Skeletal muscle tissue (tissue), 4 donors: ENCODE results near the gene THSD4. TPM values are rescaled to one million over a fixed set of nuclear protein-coding genes. Genes with fewer than 3 reads are reported as not detected.

Experiments
- H3K27ac ChIP-seq: one replicate; pipeline ENCODE4 v1.7.0; 2013; ENCODE audit warnings: mild to moderate bottlenecking, low read depth, low read length, inconsistent platforms
- H3K27me3 ChIP-seq, 3 donors: one replicate each; pipeline ENCODE4 v1.7.0; 2013; ENCODE audit warnings: low read length in 3 of 3; ENCODE audit not compliant: control insufficient read depth in 3 of 3, insufficient read depth in 3 of 3
- H3K36me3 ChIP-seq, 3 donors: one replicate each; pipeline ENCODE4 v1.7.0; 2013; ENCODE audit warnings: low read length in 3 of 3; ENCODE audit not compliant: control insufficient read depth in 3 of 3, insufficient read depth in 3 of 3
- H3K4me1 ChIP-seq, 3 donors: one replicate each; pipeline ENCODE4 v1.7.0; 2013; ENCODE audit warnings: low read length in 3 of 3, mild to moderate bottlenecking in 3 of 3; ENCODE audit not compliant: control insufficient read depth in 3 of 3, insufficient read depth in 3 of 3
- H3K4me3 ChIP-seq, 3 donors: one replicate each; pipeline ENCODE4 v1.7.0; 2013; ENCODE audit warnings: low read length in 3 of 3
- H3K9ac ChIP-seq, 3 donors: one replicate each; pipeline ENCODE4 v1.7.0; 2013; ENCODE audit warnings: low read length in 3 of 3, mild to moderate bottlenecking in 3 of 3, moderate library complexity in 2 of 3, low read depth in 1 of 3
- H3K9me3 ChIP-seq, 3 donors: one replicate each; pipeline ENCODE4 v1.7.0; 2013; ENCODE audit warnings: low read length in 3 of 3; ENCODE audit not compliant: control insufficient read depth in 3 of 3
- total RNA-seq: library from RNA; depleted of rRNA; stranded (reverse); fragments of >200 nt; gene quantifications from one replicate; pipeline ENCODE4 v1.2.3, GENCODE V29; 2014
- donor health status: Osteomylitis.

The THSD4 gene
- total RNA-seq, 1 donor from 2014 or later: 15.7 TPM

DNA sequence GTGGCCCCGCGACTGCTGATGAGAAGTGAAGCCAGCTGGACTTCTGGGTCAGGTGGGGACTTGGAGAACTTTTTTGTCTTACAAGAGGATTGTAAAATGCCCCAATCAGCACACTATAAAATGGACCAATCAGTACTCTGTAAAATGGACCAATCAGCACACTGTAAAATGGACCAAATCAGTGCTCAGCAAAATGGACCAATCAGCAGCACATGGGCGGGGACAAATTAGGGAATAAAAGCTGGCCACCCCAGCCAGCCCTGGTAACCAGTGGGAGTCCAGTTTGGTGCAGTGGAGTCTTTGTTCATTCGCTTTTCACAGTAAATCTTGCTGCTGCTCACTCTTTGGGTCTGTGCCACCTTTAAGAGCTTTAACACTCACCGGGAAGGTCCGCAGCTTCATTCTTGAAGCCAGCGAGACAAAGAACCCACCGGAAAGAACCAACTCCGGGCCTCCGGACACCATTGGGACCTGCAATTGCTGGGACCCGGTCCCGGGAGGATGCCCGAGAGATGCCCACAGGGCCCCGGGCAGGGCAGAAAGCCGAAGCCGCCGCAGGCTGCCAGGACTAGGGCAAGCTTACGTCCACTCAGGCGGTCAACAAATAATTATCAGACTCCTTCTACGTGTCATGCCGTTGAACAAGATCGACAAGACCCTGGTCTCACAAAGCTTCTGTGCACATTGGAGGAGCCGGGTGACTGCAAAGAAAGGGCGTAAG, 686.8 kb downstream of the THSD4 start:
- Histone ChIP-seq H3K27ac (no peak overlapping the region), H3K9ac (no peak overlapping the region), H3K27me3 (peaks cover 0 to 3% (median 0%) of the 10 kb centered on the region in 3 donors), H3K9me3 (no peaks in the 10 kb centered on the region), H3K36me3 (no peaks in the 10 kb centered on the region), H3K4me1 (peaks cover 0 to 3% (median 0%) of the 10 kb centered on the region in 3 donors), H3K4me3 (no peak overlapping the region)

- Histone ChIP-seq H3K4me1 (peaks cover 0 to 3% (median 0%) of the 10 kb centered on the region in 3 donors), H3K27ac (no peak overlapping the region), H3K9ac (no peak overlapping the region), H3K4me3 (no peak overlapping the region), H3K27me3 (peaks cover 0 to 5% (median 3%) of the 10 kb centered on the region in 3 donors), H3K36me3 (no peaks in the 10 kb centered on the region), H3K9me3 (no peaks in the 10 kb centered on the region)
Measured at GRCh38 chr15:71802770-71803169, 687.5 kb downstream of the THSD4 start.

DNA sequence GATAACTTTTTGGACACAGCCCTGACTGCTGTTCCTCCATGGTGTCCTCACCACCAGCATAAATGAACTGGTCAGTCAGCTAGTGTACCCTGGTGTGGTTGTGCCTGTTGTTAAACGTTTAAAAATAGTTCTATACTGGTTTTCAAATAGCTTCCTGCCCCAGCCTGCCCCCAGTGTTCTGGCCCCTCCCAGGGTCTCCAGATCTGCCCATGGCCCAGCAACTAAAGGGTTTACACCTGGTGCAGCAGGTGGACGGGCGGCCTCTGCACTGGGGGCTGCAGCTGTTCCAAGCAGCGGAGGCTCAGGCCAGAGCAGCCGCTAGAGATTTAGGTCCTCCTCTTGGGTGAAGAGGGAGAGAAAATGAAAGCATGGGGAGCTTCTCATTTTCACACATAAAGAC, 689.0 kb downstream of the THSD4 start:
- no peak overlapping the region for H3K9ac ChIP-seq
- H3K27ac ChIP-seq: no peak overlapping the region
- peaks cover 0 to 3% (median 0%) of the 10 kb centered on the region in 3 donors for H3K4me1 ChIP-seq
- H3K27me3 ChIP-seq: peaks cover 0 to 6% (median 3%) of the 10 kb centered on the region in 3 donors
- no peak overlapping the region for H3K4me3 ChIP-seq
- no peaks in the 10 kb centered on the region for H3K36me3 ChIP-seq
- no peaks in the 10 kb centered on the region for H3K9me3 ChIP-seq

- no peak overlapping the region for H3K27ac ChIP-seq
- H3K9me3 ChIP-seq: no peaks in the 10 kb centered on the region
- no peak overlapping the region for H3K4me3 ChIP-seq
- H3K36me3 ChIP-seq: no peaks in the 10 kb centered on the region
- H3K4me1 ChIP-seq: peaks cover 0 to 3% (median 0%) of the 10 kb centered on the region in 3 donors
- peaks cover 0 to 6% (median 3%) of the 10 kb centered on the region in 3 donors for H3K27me3 ChIP-seq
- no peak overlapping the region for H3K9ac ChIP-seq
Measured at GRCh38 chr15:71804695-71805470, 689.6 kb downstream of the THSD4 start.

- Histone ChIP-seq H3K4me3 (no peak overlapping the region), H3K27me3 (peaks cover 0 to 8% (median 6%) of the 10 kb centered on the region in 3 donors), H3K27ac (no peak overlapping the region), H3K9me3 (no peaks in the 10 kb centered on the region), H3K4me1 (peaks cover 0 to 3% (median 0%) of the 10 kb centered on the region in 3 donors), H3K9ac (peak overlapping the region in 1 of 3 donors; percentile 8), H3K36me3 (no peaks in the 10 kb centered on the region)
Measured at GRCh38 chr15:71806452-71806931, 691.2 kb downstream of the THSD4 start.

DNA sequence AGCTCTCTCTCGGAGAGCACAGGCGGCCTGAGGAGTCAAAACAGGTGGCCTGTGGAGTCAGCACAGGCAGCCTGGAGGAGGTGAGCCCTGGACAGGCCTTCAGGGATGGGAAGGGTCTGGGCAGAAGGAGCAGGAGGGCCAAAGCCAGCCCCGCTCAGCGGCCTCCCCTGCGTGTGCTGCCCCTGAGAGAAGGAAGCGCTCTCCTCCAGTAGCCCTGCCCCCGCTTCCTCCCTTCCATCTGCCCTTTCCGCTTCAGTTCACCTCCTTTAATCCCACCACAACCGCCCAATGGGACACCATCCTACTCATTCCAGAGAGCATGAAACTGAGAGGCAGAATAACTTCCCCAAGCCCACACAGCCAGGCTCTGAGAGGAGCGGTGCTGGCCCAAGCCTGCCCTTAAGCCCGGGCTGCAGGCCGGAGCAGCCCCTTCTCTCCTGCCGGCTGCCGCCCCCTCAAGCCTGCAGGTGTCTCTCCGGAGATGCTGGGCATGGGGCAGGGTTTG, 691.9 kb downstream of the THSD4 start:
- no peaks in the 10 kb centered on the region for H3K36me3 ChIP-seq
- peaks cover 0 to 3% (median 0%) of the 10 kb centered on the region in 3 donors for H3K4me1 ChIP-seq
- H3K9me3 ChIP-seq: no peaks in the 10 kb centered on the region
- H3K27me3 ChIP-seq: peaks cover 0 to 9% (median 8%) of the 10 kb centered on the region in 3 donors
- no peak overlapping the region for H3K9ac ChIP-seq
- no peak overlapping the region for H3K4me3 ChIP-seq
- H3K27ac ChIP-seq: no peak overlapping the region

GRCh38 chr15:71807691-71808091, 692.4 kb downstream of the THSD4 start:
- no peak overlapping the region for H3K9ac ChIP-seq
- peaks cover 0 to 8% (median 6%) of the 10 kb centered on the region in 3 donors for H3K27me3 ChIP-seq
- peaks cover 0 to 5% (median under 1%) of the 10 kb centered on the region in 3 donors for H3K4me1 ChIP-seq
- H3K27ac ChIP-seq: no peak overlapping the region
- H3K9me3 ChIP-seq: no peaks in the 10 kb centered on the region
- H3K36me3 ChIP-seq: no peaks in the 10 kb centered on the region
- no peak overlapping the region for H3K4me3 ChIP-seq

DNA sequence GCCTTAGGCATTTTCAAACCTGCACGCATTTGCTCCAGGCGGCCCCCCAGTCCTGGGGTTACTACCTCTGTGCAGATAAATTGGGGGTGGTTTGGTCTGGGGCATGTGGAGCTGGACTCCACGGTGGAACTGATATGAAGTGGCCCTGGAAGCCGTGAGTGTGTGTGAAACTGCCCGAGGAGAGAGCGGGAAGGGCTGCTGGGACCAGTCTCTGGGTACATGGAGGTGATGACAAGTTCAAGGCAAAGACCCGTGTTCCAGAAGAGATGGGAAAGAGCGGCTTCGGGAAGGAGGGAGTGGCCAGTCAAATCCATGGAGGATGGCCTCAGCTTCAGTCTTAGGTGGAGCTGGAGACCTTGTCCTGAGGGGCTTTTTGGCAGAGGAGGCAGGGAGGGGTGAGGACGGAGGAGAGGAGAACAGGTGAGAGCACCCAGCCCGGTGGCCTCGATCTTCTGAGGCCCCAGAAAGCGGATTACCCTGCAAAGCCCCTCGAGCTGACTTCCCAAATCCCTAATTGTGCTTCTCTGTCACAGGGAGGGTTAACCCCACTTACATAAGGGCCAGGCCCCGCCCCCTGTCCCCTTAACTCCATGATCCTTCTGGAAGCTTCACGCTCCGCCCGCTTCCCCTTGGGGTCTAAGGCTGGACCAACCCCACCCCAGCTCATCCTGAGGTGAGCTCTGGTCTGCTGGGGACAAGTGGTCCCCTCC, 693.2 kb downstream of the THSD4 start:
- H3K27me3 ChIP-seq: peaks cover 0 to 8% (median 5%) of the 10 kb centered on the region in 3 donors
- H3K9ac ChIP-seq: no peak overlapping the region
- H3K36me3 ChIP-seq: no peaks in the 10 kb centered on the region
- no peak overlapping the region for H3K4me3 ChIP-seq
- no peaks in the 10 kb centered on the region for H3K9me3 ChIP-seq
- no peak overlapping the region for H3K27ac ChIP-seq
- peaks cover 0 to 12% (median 8%) of the 10 kb centered on the region in 3 donors for H3K4me1 ChIP-seq

DNA sequence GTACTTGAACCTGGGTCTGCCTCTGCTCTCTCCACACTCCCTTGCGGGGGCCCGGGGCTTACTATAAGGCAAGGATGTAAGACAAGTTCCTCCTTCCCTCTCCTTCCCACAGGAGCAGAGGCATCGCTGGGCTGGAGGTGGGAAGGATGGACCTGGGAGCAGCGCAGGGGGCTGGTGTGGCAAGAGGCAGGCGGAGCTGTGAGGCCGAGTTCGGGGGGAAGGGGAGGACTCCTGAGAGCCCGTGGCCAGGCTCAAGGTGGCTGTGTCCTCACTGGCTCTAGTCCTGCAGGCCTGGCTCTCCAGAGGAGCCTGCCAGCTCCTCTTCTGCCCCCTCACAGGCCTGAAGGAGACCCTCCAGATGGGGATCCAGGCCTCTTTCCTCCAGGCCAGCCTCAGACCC, 694.1 kb downstream of the THSD4 start:
- Histone ChIP-seq H3K36me3 (no peaks in the 10 kb centered on the region), H3K9me3 (no peaks in the 10 kb centered on the region), H3K4me1 (peaks cover 0 to 13% (median 8%) of the 10 kb centered on the region in 3 donors), H3K4me3 (no peak overlapping the region), H3K9ac (no peak overlapping the region), H3K27me3 (peaks cover 0 to 8% (median 5%) of the 10 kb centered on the region in 3 donors), H3K27ac (no peak overlapping the region)
